H1 (cell line): Measurements from ENCODE around the gene NTN4. TPM values are rescaled to one million over a fixed set of nuclear protein-coding genes. Genes with fewer than 3 reads are reported as not detected.

Experiments
- GABPA ChIP-seq: IDR thresholded peaks from 2 replicates; pipeline ENCODE4 v1.6.1; 2011; ENCODE audit warnings: mild to moderate bottlenecking, low read length, moderate library complexity, borderline replicate concordance; ENCODE audit not compliant: insufficient read depth
- polyA plus RNA-seq, 7 experiments: library from polyadenylated mRNA; depleted of rRNA in 3 of 7; stranded (reverse) in 5 of 7; unstranded in 2 of 7; fragments of >200 nt in 5 of 7; fragments of 200-250 nt in 2 of 7; gene quantifications; 1 replicate in 5 of 7; 2 replicates in 1 of 7; 4 replicates in 1 of 7; pipeline versions ENCODE4 v1.2.1 to v1.2.3, GENCODE V29; 2011 to 2013; ENCODE audit warnings: missing spikeins in 2 of 7, mixed read lengths in 2 of 7
- total RNA-seq: library from RNA; stranded (reverse); fragmentation: NEBNext Ultra II Directional; extraction: Animal tissue kit (Norgen Biotek cat#: 25700); gene quantifications from 2 replicates; pipeline ENCODE4 v1.2.1, GENCODE V29; 2021

NTN4 gene
- total and polyA plus RNA-seq, 2 of the 8 experiments (the other 6 are each of a cell fraction or from before 2014, with no cell fraction given): 0.74 to 1.3 TPM

DNA sequence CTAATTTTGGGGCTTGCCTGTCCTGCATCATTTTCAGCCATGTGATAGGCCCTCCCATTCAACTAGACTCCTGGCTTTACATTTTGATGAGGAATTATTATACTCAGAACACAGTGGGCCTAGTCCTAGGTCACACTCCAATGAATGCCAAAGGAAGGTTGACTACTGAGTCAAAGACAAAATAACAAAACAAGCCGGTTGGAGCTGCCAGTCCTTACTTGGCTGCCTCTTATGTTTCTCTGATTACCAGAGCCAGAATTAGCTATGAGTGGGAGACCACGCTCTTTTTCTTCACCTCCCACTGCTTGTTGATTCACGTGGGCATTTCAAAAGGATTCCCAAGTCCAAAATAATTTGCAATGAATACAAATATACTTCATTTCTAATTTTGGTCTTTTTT, 161.2 kb downstream of the NTN4 start (continued):
- no peak for TF ChIP-seq GABPA
